Measurements from ENCODE around the gene OSBP2.

Gene OSBP2

DNA sequence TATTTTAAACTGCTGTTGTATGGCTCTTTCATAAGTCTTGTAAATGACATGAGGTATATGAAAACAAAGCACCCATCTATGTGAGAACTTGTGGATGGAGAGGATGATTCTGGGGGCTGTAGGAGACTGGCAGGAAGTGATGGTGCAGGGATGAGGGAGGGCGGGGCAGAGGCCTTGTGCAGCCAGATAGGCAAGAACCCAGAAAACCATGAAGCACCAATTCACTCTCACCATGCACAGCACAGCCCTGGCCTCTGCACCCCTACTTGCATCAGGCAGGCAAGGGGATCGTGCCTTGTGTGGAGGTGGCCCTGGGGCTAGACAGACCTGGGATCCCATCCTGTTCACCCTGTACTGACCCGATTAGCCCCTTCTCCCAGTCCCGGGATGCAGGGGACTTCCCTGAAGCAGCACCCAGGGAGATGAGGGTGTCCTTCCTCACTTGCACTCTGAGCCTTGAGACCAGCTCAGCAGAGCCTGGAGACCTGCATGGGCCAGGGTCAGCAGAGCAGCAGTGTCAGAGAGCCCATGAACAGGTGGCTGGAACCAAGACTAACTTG lies 188.4 kb downstream of the OSBP2 start:
- DNase-seq: no peak

DNA sequence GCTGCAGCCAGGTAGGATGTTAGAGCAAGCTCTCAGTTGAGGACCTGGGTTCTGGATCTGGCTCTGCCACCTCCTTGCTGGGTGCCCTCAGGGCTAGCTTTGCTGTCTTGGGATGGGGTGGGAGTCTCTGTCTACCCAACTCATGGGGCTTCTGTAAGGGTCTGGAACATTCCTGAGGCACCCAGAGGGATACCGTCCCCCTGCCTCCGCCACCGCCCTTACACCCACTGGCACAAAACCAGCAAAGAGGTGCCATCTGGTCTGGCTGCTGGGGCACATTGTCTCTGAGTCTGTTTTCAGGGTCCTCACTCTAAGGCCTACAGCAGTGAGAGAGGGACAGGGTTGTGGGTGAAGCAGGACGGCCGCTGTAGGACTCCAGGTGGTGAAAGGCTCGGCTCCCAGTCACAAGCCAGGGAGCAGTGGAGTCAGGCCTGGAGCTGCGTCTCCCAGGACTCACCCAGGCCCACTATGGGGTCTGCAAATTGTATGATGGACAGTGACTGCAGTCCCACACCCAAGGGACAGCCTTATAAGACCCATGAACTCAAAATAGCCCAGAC lies 189.0 kb downstream of the OSBP2 start:
- no peak for DNase-seq

DNA sequence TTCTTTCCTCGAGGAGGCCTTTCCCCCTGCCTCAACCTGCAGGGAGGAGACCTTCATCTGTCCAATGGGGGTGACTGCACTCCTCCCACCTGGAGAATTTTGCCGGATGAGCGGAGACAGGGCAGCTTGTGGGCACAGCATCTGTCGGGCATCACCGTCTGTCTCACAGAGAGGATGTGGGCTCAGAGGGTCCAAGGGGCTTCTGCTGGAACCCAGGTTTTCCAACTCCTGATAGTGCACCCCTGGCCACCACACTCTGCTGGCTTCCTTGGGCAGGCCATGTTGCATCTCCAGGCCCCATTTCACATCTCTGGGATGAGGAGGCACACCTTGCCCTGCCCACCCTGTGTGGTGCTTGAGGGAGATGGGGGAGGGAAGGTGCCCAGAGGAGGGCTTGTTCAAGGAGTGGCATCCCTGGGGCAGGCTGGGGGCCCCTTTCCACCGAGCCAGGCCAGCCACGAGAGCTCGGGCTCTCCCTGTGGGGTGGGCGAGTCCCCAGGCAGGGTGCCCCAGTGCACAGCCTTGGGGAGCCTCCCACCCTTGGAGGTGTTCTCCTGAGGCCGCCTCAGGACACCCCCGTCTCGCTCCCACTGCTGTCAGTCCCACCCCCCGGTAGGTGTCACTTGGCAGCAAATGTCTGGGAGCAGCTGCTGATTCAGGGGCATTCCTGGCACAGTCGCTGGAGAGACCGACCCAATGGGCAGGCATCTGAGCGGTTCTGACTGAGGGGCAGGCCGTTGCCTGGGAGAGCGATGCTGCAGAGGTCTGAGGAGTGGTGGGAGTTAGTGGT lies 189.7 kb downstream of the OSBP2 start:
- no peak for DNase-seq

DNA sequence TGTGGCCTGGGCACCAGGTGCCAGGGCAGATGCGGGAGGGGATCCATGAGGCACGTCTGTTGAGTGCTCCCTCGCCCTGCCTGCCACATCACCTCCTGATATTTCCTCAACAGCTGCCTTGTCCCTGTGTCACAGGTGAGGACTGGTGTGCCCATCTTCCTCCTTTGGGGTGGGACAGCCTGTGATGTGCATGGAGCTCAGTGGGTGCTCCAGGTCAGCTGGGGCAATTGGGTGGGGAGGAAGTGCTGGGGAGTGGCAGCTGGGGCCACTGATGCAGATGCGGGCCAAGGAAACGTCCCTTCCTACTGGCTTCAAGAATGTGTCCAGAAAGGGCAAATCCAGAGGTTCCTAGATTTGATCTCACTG lies 190.3 kb downstream of the OSBP2 start:
- no peak for DNase-seq

DNA sequence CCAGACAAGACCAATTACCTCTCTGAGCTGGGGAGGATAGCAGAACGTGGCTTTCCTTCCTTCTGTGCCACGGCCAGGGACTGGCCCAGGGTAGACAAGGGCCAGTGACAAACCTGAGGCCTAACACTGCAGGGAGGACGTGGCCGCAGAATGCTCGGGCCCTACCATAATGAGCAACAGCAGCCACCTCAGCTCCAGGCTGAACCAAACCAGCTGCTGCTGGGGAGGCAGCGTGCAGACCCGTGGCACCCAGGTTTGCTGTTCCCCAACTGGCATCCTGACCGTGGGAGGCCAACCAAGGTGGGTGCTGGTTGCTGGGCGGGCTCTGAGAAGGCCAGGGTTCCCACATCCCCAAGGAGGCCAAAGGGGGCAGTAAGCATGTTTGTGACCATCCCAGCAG lies 190.9 kb downstream of the OSBP2 start:
- DNase-seq: no peak

DNA sequence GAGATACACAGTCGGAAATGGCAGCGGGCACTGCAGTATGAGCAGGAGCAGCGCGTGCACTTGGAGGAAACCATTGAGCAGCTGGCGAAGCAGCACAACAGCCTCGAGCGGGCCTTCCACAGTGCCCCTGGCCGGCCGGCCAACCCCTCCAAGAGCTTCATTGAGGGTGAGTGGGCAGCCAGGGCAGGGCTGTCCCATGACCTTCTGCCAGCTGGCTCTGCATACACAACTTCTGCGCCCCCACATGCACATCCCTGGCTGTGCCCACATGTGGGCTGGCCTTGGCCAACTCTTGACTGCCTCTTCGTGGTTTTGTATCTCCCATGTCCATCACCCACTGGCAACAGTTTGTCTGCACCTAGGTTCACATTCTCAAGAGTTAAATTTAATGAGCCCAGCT lies 192.8 kb downstream of the OSBP2 start:
- no peak for DNase-seq

DNA sequence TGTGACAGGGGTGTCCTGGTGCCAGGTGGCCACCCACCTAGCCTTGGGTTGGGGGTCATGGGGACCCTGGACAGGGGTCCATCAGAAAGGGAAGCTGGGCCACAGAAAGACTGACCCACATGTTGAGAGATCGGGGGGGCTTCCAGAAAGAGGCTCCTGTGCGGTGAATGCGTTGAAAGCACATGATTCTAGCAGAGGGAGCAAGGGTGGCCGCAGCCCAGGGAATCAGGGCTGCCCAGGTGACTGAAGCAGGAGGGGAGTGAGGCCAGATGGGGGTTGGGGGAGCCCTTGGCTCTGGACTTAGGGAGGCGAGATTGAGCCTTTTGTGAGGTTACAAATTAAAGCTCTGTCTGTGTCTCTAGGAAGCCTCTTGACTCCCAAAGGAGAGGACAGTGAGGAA lies 193.2 kb downstream of the OSBP2 start:
- DNase-seq: no peak

DNA sequence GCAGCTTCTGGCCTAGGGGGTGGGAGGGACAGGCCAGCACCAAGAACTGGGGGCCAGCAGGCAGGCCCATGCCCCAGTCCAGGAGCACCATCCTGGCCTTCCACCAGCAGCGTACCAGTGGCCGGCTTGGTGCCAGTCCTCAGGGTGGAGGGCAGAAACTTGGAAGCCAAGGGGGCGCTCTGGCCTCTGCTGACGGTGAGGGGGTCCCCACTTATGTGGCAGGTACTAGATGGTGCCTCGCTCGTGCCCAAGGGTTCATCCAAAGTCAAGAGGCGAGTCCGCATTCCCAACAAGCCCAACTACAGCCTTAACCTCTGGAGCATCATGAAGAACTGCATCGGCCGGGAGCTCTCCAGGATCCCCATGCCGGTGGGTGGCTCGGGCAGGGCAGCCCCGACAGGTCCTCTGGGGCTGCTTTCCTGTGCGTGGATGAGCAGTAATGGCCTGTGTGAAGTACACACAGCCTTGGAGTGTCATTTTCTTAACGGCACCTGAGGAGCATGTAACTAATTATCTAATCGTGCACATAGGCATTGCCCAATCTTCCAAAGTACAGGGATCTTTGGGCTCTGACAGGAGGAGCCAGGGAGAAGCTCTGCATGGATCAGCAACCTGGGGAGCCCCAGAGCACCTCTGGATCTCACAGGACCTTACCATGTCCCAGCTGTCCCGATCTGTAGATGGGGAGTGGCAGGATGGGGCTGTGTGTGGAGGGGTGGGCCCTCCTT lies 194.8 kb downstream of the OSBP2 start:
- DNase-seq: no peak

DNA sequence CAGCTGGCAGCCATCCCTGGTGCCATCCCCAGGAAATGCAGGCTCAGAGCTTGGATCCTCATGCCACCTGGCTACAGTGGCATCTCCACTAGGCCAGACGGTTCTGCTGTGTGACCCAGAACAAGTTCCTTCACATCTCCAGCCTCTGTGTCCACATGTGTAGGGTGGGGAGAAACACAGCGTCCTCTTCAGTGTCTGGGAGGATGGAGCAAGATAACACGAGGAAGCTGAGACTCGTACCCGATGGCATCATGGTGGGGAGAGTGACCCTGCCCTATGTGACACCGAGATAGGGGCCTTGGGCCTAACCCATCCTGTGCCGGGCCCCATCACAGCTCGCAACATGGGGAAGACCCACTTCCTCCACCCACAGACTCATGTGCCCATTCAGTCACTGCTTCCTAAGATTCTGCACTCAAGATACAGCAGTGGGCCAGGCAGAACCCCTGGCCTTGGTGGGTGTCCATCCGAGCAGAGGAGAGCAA lies 195.4 kb downstream of the OSBP2 start:
- no peak for DNase-seq

DNA sequence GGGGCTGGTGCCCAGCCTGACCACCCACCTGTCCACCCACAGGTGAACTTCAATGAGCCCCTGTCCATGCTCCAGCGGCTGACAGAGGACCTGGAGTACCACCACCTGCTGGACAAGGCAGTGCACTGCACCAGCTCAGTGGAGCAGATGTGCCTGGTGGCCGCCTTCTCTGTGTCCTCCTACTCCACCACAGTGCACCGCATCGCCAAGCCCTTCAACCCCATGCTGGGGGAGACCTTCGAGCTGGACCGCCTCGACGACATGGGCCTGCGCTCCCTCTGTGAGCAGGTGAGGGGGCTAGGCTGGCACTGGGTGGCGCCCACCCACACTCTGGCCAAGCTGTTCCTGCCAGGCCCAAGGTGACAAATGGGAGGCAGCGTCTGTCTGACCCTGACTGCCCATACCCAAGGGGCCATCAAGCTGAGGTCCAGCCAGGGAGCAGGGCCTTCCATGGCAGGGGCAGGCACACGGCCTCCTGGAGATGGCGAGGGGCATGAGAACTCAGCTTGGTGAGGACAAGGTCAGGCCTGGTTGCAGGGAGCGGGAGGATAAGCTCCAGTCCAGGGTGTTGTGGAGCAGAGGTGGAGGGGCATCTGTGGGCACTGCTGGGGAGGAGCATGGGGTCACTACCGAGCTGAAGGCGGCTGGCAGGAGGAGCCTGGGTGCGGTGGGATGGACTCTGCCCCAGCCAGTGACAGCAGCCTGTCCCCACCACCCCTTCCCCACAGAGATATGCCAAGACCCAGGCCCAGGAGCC lies 196.2 kb downstream of the OSBP2 start:
- DNase-seq: peak in 2 of 3 experiments; percentile 1 to 8

DNA sequence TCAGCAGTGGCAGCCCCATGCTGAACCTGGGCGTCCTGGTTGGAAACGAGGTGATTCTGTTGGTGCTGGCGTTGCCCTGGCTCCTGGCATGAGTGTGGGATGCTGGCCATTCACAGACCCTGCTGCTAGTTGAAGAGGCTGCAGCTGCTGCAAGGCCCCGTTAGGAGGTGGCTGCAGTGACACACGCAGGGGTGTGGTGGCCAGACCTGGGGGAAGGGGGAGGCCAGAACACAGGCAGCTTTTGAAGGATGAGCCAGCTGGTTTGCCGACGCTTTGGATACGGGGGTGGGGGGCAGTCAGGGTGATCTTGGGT lies 196.7 kb downstream of the OSBP2 start:
- DNase-seq: peak in 1 of 3 experiments; percentile 2

DNA sequence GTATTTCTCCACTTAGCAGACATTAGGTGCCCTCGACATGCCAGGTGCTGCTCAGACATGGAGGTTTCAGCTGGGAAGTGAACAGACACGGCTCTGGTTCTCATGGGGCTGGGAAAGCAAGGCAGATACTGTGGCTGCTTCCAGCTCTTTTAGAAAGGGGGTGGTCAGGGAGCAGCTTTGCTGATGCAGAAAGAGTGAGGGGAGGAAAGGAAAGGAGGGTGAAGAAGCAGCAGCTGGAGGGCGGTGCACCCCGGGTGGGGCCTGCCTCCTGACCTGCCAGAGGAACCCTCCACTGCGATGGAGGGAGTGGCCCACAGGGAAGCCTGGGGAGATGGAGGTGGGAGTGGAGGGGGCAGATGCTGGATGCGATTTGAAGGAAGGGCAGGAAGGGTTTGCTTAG lies 197.1 kb downstream of the OSBP2 start:
- DNase-seq: no peak

DNA sequence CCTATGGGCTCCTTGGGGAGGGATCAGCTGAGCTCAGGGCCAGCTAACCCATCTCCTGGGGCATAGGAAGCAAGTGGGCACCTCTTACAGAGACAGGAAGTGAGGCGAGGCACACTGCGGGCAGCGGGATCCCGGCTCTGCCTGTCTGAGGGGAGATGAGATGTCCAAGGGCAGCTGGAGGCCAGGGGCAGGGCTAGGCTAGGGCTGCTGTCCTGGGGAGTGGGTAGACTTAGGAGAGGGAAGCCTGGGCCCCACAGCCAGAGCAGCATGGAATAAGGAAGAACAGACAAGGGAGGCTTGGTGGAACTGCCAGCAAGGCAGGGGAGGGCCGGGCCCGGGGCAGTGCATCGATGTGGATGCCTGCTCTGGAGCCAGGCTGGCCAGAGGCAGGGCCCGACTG lies 197.6 kb downstream of the OSBP2 start:
- no peak for DNase-seq

DNA sequence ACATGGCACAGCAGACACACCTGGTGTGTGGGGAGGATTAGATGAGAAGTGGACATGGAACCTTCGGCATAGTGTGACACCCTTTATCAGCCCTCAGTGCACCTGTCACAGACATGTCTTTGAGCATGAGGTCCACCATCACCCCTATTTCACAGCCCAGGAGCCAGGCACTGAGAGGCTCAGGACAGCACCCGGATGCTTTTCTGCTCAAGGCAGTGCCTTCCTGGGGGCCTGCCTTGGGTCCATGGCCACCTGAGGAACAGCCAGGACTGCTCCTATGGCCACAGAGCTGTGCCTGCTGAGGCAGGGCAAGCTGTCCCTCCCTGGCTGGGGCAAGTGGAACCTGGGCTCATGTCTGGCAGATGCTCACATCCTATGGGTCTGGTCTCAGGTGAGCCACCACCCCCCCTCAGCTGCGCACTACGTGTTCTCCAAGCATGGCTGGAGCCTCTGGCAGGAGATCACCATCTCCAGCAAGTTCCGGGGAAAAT lies 198.1 kb downstream of the OSBP2 start:
- DNase-seq: no peak

DNA sequence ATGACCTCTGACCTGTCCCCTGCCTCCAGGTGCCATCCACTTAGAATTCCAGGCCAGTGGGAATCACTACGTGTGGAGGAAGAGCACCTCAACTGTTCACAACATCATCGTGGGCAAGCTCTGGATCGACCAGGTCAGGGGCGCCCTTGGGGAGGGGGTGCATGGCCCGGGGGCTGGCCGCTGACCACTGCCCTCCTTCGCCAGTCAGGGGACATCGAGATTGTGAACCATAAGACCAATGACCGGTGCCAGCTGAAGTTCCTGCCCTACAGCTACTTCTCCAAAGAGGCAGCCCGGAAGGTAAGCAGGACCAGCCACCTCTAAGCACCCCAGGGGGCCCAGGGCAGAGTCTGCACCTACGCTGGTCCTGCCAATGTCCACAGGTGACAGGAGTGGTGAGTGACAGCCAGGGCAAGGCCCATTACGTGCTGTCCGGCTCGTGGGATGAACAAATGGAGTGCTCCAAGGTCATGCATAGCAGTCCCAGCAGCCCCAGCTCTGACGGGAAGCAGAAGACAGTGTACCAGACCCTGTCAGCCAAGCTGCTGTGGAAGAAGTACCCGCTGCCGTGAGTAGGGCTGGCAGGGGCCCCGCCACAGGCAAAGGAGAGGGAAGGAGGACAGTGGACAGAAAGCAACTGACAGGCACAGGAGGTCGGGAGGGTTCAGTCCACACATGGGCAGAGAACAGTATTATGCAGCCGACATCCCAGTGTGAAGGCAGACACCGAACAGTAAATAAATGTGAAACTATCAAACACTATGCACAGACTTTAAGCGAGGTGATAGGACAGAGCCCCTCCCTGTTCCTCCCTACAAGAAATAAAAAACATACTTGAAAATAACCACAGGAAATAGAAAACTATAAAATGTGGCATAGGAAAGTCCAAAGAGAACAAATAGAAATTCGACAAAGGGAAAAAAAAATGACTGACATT lies 199.0 kb downstream of the OSBP2 start:
- DNase-seq: no peak

DNA sequence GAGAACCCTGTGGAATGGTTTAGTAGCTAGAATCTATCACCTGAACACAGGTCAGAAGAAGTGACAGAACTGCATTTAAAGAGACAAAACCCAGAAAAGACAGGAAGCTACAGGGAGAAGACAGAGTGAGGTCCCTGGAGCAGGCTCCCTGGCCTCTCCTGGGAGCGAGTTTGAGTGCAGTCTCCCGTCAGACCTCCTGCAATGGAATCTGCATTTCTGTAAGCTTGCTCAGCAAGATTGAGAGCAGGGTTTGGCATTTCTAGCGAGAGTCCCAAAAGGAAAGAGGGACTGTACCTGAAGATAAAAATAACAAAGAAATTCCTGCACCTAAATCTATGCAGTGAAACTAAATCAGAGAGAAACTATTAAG lies 199.7 kb downstream of the OSBP2 start:
- DNase-seq: no peak

DNA sequence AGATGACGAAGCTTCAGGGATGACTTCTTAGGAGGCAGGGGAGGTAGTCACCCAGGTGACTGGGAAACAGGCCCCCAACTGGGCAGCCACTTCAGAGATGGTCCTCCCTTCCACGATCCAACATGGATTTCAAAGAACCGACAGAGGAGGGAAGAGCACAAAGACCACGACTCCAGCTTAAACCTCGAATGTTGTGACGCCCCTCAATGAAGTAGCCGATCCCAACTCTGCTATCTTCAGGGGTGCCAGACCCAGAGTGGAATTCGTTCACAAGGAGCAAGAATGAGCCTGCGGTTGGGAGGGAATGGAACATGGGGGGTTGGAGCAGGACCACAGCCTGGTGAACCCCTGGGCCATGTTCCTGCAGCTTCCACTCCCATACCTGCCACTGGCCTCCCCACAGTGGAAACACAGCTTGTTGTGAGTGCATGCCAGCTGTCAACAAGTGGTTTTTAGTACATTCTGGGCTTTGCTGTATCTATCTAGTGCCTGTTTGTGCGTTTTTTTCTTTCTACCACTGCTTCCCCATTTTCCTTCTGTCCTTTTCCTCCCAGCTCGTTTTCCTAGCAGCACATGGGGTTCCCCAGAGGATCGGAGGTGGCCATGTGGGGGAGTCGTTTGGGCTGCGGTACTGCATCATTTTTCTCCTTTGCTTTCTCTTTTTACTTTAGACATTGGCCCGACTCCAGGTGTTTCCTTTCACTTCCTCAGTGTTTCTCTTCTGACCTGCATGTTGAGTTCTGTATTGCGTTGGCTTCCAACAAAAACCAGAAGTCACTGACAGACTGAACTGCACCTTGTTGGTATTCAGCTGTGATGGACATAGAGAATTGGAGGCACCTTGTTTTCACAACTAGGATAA lies 208.1 kb downstream of the OSBP2 start:
- DNase-seq: no peak

DNA sequence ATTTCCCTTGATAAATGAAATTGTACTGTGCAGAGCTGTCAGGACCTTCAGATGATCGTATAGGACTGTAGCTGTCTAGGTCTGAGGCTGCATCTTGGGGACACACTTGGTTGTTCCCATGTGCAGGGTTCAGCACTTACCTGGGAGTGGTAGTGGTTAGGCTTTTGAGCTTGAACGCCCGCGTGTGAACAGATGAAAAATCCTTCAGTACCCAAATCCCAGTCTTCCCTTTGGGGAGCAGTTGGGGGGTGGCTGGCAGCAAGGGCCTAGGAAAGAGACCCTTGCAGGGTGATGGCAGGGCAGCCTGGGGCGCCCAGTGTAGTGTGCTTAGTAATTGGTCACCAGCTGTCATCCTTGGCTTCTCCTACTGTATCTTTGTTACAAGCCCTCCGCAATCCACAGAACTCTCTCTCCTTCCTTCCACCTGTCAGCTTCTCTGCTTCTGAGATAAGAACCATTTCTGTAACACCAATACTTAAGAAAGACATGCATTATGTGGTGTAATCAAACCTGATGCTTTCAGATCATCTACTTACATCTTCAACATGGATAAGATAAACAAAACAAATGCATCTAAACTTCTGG lies 209.3 kb downstream of the OSBP2 start:
- DNase-seq: no peak

DNA sequence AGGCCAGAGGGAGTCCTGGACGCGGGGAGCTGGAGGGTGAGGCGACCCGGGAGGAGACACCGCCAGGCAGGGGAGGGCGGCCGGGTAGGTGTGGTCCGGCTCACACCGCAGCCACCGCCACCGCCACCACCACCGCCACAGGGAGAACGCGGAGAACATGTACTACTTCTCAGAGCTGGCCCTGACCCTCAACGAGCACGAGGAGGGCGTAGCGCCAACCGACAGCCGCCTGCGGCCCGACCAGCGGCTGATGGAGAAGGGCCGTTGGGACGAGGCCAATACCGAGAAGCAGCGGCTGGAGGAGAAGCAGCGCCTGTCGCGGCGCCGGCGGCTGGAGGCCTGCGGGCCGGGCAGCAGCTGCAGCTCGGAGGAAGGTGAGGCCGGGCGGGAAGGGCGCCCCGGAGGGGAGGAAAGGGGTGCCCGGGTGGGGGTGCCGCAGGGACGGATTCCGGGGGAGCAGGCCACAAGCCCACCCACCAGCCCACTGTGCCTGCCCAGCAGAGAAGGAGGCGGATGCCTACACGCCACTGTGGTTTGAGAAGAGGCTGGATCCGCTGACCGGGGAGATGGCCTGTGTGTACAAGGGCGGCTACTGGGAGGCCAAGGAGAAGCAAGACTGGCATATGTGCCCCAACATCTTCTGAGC lies 211.1 kb downstream of the OSBP2 start:
- DNase-seq: no peak

DNA sequence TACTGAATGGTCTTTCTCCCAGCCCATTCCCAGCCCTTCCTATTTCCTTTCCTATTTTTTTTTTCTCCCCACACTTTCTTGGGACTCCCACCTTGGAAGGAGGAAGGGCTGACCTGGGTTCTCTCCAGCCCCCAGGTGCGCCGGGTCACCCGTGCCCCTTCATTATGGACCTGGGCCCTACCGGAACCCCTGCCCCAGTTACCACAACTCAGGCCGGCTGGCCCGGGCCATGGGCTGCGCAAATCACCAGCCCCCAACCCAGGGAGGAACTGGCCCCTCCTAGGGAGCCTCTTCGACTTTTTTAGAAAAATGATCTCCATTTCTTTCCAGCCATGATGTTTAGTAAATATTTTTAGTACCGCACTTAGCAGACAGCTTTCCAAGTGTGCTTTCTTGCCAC lies 211.7 kb downstream of the OSBP2 start:
- no peak for DNase-seq

Measured in NCI-H1417 (cell line).